Non-pigmented ciliary epithelial cell (primary cell): ENCODE measurements around the gene ZNF497.
"Not testable (repeated sequence)": the region's sequence is repeated elsewhere in the genome, so short reads cannot be mapped to it uniquely, and the experiment has no call there.

Experiments used
- DNase-seq: peaks from one replicate; pipeline ENCODE4 v3.0.0-alpha.2; 2010; ENCODE audit warnings: low read depth

ZNF497 gene

DNA sequence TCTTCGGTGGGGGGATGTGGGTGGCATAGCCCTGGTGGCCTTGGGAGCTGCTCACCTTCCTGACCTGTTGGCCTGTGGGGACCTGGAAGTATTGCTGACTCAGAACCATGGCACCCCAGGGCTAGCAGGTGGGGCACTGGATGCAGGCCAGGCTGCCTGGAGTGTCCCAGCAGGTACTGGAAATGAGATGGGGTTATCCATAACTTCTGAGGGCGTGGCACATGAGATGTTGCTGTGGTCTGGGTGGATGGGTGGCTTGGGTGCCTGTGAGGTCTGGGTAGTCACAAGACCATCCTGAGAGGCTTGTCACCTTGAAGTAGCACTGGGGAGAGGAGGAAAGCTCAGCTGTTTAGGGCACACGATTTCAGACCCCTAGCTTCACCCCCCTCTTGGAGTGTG is 32.3 kb upstream of the ZNF497 start:
- no peak for DNase-seq

DNA sequence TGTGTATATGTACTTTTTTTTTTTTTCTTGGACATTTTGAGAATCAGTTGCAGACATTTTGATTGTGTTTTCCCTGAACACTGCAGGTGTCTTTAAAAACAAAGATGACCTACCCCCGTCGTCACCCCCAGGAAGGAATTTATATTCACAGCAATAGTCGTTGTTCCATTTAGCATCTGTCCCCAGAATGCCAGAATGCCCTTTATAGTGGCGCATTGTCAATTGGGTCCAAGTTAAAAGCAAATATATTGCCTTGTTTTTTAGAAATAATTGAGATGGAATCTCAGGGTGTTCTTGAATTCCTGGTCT is 31.1 kb upstream of the ZNF497 start:
- DNase-seq = no peak

DNA sequence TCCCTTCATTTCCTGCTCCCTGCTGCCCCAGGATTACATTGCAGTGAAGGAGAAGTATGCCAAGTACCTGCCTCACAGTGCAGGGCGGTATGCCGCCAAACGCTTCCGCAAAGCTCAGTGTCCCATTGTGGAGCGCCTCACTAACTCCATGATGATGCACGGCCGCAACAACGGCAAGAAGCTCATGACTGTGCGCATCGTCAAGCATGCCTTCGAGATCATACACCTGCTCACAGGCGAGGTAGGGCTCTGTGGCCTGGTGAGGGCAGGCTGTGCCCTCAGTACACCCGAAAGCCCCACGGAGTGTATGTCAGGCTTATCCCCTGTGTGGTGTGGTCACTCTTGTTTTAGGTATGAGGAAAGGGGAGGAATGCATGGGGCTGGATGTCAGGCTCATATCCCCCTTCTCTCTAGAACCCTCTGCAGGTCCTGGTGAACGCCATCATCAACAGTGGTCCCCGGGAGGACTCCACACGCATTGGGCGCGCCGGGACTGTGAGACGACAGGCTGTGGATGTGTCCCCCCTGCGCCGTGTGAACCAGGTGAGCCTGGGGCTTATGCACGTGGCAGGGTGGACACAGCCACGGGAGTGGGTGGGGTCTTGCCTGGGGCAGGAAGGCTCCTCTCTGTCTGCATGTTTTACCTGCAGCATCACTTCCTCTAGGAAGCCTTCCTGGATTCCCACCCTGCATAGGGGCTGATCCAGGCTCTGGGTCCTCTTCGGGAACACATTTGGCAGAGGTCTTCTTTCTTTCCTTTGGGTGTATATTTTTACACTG is 30.6 kb upstream of the ZNF497 start:
- no peak for DNase-seq

DNA sequence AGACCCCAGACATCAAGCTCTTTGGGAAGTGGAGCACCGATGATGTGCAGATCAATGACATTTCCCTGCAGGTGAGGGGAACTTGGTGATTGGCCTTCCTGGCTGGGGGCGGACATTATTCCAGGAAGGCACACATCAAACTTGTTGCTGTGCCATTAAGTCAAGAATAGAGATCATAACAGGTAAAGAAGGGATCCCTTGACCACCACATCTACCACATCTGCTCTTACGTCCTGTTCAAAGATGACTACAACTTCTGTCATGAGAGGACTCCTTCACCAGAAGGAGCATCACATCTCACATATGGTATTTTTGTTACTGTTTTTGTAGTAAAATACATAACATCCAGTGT is 25.6 kb upstream of the ZNF497 start:
- no peak for DNase-seq

DNA sequence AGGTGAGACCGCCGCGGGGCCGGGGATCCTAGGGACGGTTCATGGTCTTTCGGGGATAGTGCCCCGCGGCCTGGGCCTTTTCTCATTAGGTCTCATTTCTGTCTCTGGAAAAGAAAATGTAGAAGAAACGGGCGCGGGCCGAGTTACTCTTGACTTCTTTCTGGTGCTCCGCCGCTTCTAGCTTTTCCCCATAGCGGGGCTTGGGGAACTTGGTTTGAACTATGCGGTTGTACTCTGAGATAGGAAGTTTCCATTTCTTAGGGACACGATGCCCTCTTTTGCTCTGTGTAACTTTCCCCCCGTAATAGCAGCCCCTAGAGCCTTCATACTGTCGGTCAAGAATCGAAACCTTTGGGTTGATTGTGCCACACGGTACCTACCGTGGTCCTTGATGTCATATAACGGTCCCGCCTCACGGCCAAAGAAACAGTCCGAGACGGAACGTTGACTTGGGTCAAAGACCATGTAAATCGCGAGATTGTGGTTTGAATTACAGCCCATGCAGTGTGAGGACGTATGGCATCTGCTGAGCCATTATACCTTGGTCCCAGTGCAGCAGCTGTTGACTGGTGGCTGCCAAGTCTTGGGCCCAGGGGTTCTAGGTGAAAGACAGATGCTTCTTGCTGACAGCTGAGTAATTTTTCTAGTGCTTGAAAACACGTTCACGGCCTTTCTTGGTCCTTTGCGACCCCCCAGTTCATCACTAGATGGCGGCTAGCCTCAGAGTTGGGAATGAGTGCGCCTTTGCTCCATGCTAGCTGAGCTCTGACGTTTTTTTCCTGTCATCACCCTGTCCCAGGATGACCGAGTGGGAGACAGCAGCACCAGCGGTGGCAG is 25.0 kb upstream of the ZNF497 start:
- no peak for DNase-seq

DNA sequence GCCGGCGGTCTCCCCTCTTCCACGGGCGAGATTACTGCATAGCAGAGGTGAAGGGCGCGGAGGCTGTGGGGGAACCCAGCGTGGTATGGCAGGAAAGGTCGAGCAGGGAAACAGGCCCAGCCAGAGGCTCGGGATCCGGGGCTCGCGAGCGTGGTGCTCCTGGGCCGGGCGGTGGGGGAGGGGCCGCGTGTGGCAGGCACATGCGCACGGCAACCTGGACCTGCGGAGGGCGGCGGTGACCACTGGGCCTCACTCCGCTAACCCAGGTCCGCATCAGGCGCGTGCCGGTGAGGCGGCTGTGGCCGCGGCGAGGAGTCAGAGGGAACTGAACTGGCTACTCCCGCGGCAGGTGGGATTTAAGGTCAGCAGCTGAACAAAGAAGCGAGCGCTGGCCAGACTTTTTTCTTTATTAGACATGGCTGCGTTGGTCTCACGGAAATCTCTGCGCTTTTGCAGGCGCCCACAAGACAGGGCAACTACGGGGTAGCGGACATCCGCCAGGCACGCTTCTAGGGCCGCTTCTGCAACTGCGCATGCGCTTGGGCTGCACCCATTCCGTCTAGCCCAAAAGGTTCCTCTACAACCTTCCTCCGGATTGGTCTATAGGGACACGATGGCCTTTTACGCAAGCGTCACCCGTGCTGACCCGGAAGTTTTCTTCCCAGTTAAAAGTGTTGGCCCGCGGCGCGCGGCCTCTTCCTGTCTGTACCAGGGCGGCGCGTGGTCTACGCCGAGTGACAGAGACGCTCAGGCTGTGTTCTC is 24.2 kb upstream of the ZNF497 start, which contains the start of gene RPS5:
Gene RPS5 (plus strand): TSS at position 694 of the 762 bp plus-strand sequence. CDS start 869 bp downstream, outside the sequence.
- DNase-seq = peak; percentile 93

DNA sequence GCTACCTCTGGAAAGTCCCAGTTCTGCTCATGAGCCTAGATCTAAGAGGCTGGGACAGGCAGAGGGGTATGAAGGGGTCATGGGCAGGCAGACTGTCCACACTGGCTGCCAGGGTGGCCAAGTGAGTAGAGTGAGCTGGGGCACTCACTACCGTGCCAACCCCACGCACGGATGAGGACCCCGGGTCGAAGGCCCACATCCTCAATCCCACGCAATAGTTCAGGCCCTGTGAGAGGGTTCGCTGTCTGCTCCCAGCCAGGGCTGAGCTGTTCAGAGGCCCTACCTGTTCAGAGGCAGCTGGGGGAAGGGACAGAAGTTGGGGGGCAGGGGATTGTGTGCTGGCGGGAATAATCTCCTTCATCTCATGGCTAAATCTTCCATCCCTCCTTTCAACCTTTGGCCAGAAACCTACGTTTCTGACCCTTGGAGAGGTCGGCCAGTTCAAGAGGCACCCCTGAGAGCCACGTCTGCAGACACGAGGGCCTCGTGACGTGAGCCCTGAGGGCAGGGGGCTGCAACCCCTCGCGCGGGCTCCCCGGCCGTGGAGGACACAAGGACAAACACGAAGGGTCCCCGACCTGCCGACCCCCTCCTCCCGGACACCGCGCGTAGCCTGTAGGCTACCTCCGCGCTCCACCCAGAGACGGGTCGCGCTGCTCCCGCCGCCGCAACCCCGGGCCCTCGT is 23.5 kb upstream of the ZNF497 start:
- DNase-seq = no peak

DNA sequence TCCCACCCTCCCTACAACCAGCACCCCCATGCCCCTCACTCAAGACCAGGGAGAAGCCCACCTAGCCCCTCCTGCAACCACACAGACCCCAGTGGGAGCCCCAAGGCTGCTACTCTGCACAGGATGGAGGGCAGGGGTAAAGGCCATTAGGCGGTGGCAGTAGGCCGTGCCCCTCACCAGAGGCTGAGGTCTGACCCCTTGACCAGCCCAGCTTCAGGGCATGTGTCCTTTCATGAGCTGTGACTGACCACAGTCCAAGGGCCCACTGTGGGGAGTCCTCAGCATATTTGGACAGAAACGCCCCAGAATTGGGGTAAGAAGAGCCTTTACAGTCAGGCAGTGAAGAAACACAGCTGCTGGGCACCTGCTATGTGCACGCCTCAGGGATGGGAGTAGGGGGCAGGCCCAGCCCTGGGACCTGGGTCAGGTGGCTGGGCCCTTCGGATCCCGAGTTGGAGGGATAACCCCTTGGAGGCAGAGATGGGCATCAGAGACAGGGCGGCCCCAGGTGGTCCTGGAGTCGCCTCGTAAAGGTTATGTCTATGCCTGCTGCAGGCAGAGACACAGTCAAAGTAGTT is 22.9 kb upstream of the ZNF497 start:
- DNase-seq = no peak

DNA sequence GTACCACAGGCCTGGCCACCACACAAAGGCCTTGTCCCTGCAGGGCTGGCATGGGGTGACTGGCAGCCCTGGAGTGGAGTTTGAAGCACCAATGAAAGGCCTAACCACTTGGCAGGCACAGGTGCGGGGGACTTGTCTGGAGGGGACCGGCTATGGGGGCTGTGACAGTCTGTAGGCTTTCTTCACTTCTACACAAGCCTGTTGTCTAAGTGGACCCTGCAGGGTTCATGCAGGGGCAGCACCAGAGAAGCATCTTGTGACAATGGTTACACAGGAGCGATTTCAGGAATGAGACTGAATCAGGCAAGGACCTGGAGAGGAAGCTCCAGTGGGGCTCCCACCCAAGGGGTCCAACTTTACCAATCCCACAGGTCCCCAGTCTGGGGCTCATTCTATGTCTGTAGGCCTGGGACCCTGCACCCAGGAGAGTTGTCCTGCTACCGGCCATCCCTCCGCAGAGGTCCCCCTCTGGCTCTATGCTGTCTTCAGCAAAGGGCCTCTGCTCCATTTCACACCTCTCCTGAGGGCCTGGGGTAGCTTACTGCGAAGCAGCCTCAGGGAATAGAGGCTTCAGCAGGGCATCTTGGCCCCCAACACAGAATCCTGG is 20.5 kb upstream of the ZNF497 start:
- DNase-seq = no peak

DNA sequence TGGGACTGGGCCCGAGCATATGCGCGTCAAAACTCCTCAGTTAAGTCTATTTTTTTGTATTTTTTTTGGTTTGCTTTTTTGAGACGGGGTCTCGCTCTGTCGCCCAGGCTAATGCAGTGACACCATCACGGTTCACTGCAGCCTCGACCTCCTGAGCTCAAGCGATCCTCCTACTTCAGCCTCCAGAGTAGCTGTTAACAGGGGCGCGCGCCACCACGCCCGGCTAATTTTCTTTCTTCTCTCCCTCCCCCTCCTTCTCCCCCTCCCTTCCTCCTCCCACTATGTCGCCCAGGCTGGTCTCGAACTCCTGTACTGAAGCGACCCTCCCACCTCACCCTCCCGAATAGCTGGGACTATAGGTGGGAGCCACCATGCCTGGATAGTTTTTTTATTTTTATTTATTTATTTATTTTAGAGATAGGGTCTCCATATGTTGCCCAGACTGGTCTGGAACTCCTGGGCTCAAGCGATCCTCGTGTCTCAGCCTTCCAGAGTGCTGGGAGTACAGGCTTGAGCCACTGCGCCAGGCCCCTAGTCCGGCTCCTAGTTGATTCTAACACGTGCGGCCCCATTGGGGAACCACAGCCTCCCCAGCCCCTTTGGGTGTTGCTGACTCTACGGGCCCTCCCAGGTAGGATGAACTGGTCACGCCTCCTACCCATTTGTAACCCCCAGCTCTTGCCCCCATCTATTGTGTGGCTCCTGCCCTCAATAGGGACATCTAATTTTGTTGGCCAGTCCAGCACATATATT is 19.1 kb upstream of the ZNF497 start:
- no peak for DNase-seq

DNA sequence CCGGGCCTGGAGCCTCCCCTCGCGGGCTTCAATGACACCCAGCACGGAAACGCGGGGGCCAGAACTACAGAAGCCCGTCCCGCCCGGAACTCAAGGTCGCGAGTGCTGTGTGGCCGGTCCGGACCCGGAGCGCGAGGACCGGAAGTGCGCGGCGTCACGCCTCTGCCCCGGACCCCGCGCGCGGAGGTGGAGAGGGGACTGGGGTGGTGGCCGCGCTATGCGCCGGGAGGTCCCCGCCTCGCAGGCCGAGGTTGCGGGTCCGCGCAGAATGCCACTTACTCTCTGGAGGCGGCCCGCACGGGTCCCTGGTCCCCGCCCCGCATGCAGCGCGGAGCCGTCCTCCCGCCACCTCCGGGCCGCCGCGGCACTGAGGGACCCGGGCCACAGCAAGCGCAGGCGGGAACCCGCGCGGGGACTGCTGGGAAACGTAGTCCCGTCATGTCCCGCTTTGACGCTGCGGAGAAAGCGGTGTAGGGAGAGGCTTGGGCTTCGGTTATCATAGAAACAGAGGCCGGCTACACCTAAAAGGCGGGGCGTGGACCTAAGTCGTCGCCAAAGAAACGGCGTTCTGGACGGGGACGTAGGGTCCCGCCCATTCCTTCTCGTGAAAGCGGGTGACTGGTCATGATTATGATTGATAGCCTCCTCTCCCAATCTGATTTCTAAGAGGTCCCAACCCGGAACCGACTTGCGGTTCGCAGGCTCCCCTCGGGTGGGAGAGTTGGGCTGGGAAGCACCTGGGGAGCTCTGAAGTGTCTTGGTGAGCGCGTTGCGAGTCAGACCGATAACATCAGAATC is 18.3 kb upstream of the ZNF497 start, which contains the start of gene ZNF837:
Gene ZNF837 (minus strand): TSS at position 369 of the 798 bp plus-strand sequence. CDS start 11,698 bp downstream, outside the sequence.
- peak; percentile 100 for DNase-seq

DNA sequence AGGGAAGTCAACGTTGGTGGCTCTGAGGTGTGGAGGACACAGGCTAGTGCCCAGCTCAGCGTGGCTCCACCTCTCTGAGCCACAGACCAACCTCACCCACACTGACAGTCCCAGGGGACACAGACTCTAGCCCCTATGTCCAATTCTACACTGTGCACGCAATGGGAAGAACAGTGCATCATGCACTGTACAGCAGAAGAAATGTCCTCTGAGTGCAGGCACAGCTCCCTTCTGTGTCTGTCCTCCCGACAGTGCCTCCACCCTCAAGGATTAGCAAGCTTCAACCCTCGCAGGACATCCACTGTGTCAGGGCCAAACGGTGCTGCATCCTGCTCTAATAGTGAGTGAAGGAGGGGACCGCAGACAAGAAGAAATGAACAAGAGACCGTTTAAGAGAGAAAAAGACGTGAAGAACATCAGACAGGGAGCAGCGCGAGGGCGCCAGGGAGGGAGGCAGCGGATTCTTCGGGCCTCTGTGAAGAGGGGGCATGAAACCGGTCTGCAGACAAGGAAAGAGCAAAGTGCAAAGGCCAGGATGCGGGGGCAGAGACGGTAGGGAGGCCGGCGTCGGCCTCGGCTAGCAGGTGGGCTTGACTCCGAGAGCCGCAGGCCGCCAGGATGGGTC is 17.6 kb upstream of the ZNF497 start:
- DNase-seq = no peak

DNA sequence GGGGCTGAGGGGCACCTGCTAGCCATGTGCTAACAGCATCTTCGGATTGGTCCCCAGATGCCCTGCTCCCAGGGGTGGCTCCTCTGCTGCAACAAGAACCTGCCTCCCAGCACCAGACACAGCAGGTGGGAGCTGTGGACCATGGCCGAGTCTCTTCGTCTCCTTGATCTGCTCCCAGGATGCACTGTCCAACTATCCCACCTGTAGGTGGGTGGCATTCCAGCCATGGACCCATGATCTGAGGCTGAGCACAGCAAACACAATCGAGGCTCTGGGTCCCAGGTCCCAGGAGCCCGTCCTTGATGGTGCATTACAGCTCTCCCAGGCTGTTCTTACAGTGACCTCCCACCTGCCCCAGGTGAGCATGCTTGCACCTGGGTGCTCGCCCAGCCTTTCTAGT is 16.7 kb upstream of the ZNF497 start:
- no peak for DNase-seq

DNA sequence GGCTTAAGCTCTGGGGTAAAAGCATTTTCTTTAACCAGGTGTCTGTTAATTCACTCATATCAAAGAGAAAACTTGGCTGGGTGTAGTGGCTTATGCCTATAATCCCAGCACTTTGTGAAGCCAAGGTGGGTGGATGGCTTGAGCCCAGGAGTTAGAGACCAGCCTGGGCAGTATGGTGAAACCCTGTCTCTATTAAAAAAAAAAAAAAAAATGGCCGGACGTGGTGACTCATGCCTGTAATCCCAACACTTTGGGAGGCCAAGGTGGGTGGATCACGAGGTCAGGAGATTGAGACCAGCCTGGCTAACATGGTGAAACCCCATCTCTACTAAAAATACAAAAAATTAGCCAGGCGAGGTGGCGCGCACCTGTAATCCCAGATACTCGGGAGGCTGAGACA is 14.2 kb upstream of the ZNF497 start:
- not testable (repeated sequence) for DNase-seq

DNA sequence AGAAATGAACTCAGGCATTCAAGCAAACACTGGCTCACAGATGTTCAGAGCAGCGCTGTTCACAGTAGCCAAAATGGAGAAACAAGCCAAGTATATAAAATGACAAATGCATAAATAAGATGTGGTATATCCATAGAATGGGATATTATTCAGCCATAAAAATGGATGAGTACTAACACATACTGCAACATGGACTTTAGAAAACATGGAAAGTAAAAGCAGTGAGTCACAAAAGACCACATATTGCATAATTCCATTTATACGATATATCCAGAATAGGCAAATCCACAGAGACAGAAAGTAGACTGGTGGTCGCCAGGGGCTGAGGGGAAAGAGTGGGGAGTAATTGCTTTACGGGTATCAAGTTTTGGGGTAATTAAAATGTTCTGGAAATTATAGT is 11.6 kb upstream of the ZNF497 start:
- no peak for DNase-seq

DNA sequence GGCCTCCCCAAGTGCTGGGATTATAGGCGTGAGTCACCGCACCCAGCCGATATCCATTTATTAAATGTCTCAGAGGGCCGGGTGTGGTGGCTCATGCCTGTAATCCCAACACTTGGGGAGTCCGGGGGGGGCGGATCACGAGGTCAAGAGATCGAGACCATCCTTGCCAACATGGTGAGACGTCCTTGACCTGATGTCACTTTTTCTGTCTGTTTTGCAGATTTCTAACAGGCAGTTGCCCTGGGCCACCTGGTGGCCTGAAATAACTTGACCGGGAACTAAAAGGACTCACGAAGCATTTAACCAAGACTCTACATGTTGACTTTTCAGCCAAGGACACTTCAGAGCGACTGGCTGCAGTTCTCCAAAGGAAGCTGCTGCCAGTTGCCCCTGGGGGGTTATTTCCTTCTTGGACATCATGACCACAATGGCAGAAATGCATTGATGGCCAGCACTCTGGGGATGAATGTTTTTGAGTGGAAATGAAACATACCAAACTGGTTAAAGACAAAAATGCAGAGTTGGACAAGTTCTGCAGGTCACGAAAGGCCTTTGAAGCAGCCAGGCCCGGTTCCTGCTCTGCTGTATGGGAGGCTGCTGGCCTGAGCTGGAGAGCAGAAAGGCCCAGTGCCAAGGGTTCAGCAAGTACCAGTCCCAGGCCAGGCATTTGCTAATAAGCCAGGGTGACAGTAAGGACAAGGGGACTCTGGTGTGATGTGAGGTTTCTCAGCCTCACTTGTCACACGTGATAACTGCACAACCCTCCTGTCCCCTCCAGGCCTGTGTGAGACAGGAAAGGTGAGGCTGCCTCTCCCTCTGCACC is 10.0 kb upstream of the ZNF497 start:
- DNase-seq = no peak

DNA sequence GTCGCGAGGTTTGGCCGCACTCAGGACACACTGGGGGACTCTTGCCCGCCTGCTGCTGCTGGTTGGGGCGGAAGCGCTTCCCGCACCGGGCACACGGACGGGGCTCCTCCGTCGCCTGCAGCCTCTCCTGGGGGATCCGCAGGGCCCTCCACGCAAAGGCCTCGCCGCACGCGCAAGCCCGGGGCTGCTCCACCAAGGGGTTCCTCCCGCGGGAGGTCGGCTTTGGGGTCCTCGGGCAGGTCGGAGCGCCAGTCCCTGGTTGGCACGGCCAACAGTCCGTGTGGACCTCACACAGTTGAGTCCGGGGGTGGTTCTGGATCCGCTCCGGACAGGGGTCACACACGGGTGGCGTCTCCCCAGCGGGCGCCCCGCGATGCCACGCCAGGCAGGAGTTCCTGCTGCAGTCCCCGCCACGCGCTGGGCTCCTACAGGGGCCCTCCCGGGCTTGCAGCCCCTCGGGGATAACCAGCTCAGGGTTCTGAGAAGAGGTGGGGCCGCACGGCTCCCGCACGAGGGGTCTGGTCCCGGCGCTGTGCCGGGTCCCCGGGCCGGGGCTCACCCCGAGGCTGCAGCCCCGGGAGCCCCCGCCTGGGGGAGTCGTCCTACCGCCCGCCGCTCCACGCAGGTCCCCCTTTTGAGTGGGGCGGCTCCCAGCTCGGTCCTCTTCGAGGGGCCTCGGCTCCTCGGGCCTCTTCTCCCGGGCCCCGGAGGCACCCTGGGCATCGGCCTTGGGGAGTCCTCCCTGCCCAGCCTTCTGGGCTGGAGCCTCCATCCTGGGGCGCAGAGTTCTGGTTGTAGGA is 6.2 kb upstream of the ZNF497 start:
- no peak for DNase-seq
